Stimulated activated CD4-positive, alpha-beta T cell treated with anti-CD3 and anti-CD28 coated beads, Interleukin-4, amount 100 ng/mL, for 1 hour (primary cell): ENCODE data around the gene FADS2.
"Not testable (repeated sequence)": the region's sequence is repeated elsewhere in the genome, so short reads cannot be mapped to it uniquely, and the experiment has no call there.

ENCODE experiments used
- DNase-seq: peaks from one replicate; pipeline ENCODE4 v3.0.0-alpha.2; 2020

Gene FADS2

DNA sequence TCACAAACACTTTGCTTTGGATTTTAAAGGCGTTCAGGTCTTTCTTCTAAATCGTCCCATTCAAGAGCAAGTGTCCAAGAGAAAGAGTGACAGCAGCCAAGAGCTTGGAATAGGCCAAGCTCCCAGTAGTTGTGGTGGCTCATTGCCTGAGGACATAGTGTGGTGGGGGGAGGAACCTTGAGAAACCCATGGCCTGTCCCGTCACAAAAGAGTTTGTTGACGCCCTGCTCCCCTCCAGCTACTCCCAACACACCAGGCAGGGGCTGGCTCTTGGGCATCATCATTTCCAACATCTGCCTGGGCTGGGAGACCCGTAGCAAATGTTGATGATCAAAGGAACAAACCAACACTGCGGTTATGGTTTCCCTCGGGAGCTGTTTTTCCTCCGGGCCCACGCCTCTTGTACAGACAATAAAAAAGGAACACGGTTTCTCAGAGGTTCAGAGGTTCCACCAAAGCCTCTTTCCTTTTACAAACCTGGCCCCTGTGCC, 42.5 kb downstream of the FADS2 start:
- no peak for DNase-seq

DNA sequence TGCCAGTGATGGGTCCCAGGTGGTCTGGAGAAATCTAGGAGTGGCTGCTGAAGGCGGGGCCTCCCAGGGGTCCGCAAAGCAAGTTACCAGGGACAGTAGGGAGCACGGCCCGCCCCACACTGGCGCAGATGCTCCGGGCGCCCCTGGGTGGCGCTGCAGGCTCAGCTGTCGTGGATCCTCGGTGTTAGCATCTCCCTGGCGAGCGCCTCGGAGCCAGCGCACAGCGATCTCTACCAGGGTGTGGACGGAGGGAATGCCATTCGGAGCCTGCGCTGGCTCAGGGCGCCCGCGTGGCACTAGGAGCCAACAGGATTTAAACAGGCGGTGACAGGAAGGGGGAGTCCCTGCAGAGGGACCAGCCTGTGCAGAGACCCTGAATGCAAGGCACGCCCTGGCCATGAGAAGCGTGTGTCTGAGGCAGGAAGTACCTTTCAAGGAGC, 43.1 kb downstream of the FADS2 start:
- peak; percentile 61 for DNase-seq

DNA sequence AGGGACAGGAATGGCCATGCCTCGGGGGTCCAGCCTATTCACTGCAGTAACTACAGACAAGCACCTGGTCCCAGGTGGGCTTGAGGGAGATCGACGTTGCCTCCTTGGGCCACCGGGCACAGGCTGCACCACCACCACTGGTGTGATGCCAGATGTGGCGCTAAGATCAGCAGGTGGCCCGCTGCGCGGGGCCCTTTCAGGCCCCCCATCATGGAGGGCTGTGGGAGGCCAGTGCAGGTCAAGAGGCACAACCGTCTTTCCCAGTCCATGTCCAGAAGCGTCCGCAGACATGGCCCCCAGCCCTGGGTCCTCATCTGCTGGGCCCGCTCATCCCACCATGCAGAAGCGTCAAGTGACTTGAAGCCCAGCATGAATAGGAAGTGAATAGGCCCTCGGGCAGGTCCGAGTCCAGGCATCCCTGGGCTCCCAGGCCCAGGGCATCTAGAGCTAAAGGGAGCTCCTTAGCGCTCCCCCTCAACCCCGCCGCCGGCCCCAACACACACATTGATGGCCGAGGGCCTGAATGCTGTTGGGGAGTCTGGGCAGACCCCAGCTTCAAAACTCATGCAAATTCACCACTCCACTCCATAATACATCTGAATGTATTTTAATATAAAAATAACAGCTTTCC, 45.0 kb downstream of the FADS2 start:
- no peak for DNase-seq

DNA sequence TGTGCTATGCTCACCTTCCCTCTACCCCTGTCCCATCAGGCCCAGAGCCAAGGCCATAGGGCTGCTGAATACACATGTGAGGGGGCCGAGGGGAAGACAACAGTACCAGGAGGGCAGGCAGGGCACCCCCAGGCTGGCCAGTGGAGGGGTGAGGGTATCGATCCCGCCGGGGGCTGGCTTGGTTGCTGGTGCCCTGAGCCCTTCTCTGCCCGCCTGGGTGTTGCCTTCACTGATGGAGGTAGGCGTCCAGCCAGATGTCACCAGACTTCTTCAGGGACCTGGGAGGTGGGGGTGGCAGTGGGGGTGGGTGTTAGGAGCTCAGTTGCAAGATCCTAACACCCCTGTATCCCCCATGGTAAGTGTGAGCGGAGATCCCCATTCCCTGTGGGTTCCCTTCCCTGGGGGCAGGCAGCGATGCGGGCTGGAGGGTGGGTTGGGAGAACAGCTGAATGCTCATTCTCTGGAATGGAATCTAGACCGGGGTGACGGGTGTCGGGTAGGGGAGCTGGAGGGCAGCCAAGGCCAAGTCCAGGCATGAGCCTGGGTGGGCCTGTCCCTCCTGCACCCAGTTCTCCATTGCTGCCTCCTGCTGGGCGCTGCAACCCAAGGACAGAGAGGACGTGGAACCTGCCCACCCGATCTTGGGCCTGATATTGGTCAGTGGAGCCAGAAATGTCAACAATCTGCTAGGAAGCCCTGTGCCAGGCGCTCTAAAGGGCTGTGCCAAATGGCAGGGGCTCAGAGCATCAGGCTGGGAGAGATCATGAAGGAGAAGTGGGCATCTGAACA, 45.7 kb downstream of the FADS2 start:
- DNase-seq, result no peak

DNA sequence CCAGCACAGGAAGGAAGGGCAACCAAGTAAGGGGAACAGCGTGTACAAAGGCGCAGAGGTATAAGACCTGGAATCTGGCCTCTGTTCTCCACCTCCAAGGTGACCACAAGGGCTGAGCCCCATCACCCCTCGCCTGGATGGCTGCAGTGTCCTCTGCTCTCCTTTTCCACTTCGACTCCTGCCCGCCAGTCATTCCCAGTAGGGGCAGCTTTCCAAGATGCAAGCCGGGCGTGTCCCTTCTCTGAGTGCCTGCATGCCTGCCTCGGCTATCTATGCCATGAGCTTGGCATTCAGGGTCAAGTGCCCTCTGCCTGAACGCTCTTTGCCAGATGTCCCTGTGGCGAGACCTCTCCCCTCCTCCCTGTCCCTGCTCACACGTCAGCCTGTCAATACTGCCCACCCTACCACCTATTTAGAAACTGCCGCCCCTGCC, 46.3 kb downstream of the FADS2 start:
- DNase-seq, result no peak

DNA sequence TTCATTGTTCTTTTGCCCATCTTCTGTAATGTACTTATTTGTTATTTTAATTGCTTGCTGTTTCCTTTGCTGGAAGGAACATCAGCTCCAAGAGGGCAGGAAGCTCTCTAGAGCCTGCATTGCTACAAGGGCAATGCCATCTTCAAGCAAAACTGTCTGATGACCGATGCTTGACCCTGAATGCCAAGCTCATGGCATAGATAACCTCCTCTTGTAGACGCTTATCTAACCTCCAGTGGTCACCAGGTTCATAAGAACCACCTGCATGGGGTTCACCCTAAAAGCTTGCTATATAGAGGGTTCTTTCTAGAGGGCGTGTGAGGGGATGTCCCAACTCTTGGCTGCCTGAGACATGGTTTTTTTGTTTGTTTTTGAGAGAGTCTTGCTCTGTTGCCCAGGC, 46.8 kb downstream of the FADS2 start:
- no peak for DNase-seq

DNA sequence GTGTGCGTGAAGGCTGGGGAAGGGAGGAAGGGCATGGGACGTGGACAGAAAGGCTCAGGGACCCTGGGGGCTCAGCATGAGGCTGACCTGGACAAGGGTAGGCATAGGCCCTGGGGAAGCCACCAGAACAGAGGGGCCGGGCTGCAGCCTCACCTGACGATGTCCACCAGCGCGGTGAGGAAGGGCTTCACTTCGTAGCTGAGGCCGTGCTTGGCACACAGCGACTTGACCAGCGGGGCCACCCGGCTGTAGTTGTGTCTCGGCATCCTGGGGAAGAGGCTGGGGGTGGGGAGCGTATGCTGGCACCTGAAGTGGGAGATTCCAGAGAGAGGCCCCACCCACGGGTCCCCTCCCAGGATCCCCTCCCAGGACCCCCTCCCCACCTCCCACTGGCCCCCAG, 47.6 kb downstream of the FADS2 start:
- DNase-seq, result no peak

DNA sequence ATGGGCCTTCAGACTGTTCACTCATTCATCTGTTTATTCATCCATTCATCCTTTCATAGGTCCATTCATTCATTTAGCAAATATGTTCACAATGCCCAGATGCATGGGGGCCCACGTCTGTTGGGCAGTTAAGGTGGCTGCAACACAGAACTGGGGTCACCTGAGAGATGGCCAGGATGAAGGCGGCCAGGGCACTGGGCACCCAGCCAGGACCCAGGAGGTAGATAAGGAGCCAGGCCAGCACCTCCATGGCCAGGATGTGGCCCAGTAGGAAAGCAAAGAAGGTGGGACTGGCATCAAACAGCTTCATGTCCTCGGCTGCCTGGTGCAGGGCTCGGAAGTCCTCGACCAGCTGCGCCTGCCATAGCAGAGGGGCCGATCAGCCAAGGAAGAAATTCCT, 51.1 kb downstream of the FADS2 start:
- DNase-seq, result no peak

DNA sequence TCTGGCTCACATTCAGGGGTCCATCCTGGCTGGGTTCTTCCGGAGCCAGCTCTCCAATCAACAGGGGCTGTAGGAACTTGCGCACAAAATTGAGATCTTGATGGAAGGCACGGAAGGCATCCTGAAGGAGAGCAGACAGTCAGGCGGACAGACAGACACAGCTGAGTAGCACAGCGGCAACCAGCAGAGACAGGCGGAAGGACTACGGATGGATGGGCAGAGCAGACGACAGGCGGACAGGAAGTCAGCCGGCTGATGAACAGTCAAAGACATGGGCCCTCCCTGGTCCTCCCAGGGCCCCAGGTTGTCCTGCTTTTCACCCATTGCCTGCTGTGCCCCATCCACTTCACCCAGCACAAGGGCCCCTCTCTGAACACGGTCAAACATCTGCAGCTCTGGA, 51.9 kb downstream of the FADS2 start:
- DNase-seq, result no peak

DNA sequence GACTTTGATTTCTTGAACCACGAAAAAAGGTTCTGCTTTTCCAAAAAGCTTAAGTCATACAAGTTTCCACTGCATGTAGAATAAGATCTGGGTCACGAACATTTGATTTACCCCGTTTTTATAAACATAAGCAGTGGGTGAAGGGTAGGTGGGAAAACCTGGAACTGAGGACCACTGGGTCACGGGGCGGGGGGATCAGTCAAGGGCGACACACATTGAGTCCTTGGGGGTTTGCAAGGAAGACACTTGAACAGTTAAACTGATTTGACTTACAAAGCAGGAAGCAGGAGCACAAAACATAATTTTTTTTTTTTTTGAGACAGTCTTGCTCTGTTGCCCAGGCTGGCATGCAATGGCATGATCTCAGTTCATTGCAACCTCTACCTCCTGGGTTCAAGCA, 52.4 kb downstream of the FADS2 start:
- no peak for DNase-seq

DNA sequence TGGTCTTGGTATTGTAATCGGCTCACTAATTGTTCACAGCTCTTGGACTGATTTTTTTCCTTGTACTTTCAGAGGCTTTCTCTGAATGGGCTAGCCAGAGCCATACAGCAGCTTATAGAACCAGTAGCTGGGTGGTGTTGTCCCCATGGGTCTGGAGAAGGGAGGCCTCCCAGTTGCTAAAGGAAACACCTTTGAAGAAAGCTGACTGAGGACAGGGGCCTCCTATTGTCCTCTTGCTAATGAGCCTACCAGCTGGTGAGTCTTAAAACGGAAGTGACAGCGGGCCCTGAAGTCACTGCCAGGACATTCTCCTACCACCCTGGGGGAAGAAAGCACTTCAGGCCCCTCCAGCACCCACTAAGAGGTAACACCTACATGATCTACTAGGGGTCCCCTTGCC, 53.3 kb downstream of the FADS2 start:
- DNase-seq, result no peak

DNA sequence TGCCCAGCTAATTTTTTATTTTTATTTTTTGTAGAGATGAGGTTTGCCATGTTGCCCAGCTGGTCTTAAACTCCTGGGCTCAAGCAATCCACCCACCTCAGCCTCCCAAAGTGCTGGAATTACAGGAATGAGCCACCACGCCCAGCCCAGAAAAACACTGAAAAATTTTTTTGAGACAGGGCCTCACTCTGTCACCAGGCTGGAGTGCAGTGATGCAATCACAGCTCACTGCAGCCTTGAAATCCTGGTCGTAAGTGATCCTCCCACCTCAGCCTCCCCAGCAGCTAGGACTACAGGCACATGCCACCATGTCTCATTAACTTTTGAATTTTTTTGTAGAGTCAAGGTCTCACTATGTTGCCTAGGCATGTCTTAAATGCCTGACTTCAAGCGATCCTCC, 54.2 kb downstream of the FADS2 start:
- not testable (repeated sequence) for DNase-seq

DNA sequence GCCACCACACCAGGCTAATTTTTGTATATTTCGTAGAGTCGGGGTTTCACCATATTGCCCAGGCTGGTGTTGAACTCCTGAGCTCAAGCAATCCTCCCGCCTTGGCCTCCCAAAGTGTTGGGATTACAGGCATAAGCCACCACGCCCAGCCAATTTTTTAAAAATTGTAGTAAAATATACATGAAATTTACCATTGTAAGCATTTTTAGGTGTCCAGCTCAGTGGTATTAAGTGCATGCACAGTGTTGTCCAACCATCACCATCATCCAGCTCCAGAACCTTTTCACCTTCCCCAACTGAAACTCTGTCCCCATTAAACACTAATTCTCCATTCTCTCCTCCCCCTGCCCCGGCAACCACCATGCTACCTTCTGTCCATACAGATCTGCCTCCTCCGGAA, 54.8 kb downstream of the FADS2 start:
- DNase-seq, result no peak

DNA sequence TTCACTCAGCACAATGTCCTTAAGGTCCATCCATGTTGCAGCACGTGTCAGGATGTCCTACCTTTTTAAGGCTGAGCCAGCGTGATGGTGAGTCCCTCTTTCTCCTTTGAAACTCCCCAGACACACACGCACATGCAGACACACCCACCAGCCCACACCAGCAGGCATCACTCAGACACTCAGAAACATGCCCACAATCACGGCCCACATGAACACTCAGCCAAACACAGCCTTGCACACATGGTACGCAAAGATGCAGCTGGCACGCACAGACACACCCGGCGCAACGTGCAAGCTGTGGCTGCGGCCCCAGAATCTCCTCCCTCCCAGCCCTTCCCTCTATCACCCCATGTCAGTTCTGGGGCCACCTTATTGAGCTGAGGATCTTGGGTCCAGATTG, 55.2 kb downstream of the FADS2 start:
- no peak for DNase-seq

DNA sequence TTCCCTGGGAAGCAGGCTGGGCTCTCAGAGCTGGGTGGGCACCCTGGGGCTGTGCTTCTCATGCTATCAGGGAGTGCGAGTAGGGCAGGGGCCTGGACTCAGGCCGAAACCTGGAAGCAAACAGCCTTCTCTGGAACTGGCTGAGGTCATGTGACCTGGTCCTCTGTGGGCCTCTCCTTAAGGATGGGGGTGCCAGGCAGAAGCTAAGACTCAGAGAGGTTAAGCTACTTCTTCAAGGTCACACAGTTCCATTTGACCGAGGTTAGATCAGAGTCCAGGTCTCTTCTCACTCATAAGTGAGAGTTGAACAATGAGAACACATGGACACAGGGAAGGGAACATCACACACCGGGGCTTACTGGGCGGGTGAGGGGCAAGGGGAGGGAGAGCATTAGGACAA, 55.8 kb downstream of the FADS2 start:
- no peak for DNase-seq

DNA sequence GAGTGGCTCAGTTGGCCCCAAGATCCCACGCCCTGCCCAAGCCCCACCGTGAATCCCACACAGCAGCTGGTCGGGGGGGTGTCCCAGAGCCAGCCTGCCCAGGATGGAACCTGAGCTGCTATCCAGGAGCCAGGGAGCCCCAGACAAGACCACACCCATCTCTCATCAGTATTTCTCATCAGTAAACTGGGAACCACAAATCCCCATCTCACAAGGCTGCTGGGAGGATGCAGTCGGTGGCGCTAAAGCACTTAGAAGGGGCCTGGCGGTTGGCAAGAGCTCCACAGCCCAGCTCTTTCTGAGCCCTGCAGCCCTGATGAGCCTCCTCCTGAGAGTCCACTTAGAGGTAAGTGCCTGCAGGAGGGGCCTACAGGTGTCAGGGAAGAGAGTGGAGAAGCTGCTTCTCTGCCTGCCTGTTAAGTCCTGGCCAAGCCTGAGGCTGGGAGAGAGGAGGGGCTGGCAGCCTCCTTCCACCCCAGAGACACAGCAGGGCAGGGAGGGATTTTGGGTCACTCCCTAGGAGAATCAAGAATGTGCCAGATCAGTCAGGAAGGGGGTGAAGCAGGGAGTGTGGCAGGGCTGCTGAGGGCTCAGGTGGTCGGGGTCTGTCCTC, 57.2 kb downstream of the FADS2 start:
- no peak for DNase-seq

DNA sequence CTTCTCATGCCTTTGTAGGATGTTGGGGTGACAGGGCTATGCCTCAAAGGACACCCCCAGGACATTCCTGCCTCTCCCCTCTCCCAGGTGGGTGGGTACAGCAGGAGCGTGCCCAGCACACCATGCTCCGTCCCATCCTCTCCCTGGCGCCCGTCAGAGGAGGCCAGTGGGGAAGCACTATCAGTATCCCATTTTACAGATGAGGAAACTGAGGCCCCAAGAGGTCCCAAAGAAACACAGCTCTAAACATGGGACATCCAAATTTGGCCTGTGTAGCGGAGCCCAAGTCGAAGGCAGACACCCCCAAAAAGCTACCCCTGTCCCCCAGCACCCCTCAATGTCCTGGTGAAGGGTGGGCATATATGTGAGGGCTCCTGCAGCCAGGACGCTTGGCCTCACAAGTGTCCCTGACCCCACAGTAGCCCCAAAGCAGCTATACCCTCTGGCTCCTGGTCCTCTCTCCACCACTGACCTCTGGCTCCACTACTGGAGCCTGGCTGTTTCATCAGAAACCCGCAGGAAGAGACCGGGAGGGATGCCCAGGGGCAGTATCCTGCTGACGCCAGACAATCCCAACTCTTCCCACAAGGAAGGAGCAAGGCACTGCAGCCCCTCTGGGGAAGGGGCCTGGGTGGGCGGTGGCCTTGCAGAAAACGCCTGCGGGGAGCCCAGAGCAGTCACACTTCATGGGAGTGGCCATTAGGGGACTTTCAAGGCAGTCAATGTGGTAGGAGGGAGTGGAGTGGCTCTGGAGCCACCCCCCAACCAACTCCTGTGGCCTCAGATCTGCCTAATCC, 57.9 kb downstream of the FADS2 start:
- DNase-seq, result no peak

DNA sequence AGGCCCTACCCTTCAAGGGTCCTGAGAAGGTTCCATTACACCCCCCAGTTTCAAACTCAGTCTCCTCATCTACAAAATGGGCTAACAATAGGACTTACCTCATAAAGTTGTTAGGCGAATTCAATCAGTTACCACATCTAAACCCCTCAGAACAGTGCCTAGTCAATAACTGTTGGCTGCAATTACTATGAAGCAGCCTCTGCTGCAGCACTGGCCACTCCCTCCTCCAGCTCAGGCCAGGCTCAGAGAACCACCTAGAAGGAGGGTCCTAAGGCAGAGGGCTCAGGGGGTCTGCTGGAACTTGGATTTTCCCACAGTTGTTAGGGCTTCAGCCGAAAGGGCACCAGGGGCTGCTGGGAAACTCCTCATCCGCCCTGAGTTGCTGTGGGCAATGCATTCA, 58.5 kb downstream of the FADS2 start:
- no peak for DNase-seq

DNA sequence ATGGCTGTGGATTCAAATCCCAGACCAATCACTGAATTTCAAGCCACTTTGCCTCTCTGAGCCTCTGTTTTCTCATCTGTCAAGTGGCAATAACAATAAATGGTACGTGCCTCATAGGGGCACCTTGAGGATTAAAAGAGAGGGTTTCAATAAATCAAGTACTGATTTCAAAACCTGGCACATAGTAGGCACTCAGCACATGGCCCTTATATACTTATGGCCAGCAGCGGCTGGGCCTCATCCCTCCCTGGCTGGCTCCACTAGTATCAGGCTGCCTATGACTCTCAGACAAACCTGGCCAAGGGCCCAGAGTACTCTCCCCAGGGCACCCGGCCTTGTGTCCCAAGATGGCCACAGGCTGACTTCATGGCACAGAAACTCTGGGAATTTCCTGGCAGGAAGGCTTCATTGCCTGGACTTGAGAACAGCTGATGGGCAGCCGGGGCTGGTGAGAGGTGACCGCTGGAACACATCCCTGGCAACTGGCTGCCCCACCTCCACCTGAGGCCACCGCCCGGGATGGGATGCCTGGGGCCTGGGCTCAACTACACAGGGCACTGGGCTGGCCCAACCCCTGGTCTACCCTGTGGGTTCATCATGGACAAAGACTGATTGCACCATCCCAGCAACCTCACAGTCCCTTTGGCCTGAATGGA, 59.9 kb downstream of the FADS2 start:
- no peak for DNase-seq

DNA sequence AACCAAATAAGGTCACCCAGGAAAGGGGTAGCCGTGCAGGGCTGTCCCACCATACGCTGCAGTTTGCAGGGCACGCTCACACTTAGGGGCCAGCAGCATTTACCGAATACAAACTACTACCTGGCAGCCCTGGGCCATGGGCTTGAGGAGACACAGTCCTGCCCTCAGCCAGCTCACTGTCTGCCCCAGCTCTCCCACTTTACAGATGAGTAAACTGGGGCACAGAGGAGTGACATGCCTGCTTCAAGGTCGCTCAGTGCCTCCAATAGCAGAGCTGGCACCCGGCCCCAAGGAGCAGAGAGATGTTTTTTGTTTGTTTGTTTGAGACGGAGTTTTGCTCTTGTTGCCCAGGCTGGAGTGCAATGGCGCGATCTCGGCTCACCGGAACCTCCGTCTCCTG, 60.5 kb downstream of the FADS2 start:
- no peak for DNase-seq

DNA sequence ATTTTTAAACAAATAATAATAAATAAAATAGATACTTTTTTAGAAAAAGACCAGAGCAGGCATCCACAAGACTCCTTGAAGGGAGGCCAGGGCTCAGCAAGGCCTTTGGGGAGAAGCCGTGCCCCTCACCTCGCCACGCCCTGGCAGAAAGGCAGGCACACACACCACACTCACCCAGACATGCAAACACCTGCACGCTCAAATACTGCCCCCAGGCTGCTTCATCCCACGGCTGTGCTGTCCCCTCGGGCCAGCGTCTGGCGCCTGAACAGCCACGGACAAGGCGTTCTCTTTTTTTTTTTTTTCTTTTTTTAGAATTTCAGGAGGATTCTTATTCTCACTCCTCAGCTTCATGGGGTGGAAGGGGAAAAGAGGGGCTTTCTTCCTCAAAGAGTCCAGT, 61.7 kb downstream of the FADS2 start:
- no peak for DNase-seq

DNA sequence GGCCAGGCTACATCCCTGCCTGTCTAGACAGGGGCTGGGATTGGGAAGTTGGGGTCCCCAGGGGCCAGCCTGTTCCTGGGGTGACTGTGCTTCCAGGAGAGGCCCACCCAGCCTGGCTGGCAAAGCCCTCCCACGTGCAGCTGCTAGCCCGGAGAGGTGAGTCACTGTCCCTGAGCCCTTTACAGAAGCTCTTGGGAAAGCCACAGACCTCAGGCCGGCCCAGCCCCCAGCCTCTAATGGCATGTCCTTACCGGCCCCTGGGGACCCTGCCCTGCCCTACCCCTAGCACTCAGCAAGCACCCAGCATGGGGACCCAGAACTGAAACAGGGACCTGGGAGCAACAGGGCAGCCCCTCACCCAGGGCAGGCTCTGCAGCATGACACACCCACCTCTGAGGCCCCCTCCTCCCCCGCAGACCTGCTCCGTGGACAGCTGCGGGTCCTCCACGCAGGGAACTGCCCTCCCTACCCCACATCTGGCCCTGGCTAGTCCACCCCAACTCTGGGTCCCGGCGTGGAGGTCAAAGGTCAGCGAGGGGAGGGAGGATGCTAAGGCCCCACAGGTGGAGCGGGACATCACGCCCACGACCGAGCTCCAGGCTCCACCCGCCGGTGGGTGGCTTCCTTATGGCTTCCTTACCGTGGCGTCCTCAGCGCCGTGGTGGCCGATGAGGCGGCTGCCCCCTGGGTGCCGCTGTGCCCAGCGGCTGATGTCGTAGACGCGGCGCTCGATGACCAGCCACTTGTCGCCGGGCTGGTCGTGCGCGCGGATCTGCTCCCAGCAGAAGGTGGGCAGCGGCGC, 62.6 kb downstream of the FADS2 start:
- peak; percentile 32 for DNase-seq
